HCT116 (cell line): ENCODE results near the gene BMERB1. TPM values are rescaled to one million over a fixed set of nuclear protein-coding genes. Genes with fewer than 3 reads are reported as not detected.

Source experiments
- ATAC-seq: fragments of 200-7000 bp; cut with Tn5 transposase; 2 replicates; pipeline ENCODE4 v1.9.1; 2020; ENCODE audit warnings: mild to moderate bottlenecking, moderate library complexity
- BruUV-seq: library from RNA; stranded (reverse); fragments of 400-500 nt; replicated peaks from 2 replicates; lab custom pipeline; 2021; lab: Mats Ljungman, UMichigan
- CTCF ChIA-PET: fragments of 300-600 bp; sonication (Branson Sonifier 250); formaldehyde crosslinking; loops from one replicate; lab custom pipeline; 2021; ENCODE audit warnings: antibody characterized with exemption; lab: Charles Lee
- POLR2A ChIA-PET: fragments of 300-600, 350-600 bp; sonication (Branson Sonifier 250); formaldehyde crosslinking; loops from one replicate; lab custom pipeline; 2021; ENCODE audit warnings: antibody characterized with exemption; lab: Charles Lee
- RAD21 ChIA-PET, 2 experiments: fragments of 300-600 bp; sonication (Branson Sonifier 250); formaldehyde crosslinking; loops; one replicate each; lab custom pipeline; 2023; ENCODE audit warnings: low total read pairs in 2 of 2; ENCODE audit not compliant: uncharacterized antibody in 2 of 2, unreplicated experiment in 2 of 2, low non-redundant PET in 1 of 2; lab: Charles Lee
- DNase-seq: peaks from one replicate; pipeline ENCODE4 v3.0.0-alpha.2; 2010; ENCODE audit warnings: low read depth, low spot score
- H2AFZ ChIP-seq: fragments of 200-600 bp; shearing (Covaris generic), sonication (generic); 2 replicates; pipeline ENCODE4 v1.6.1; 2017; ENCODE audit warnings: low read depth, mixed run types, mixed read lengths, antibody characterized with exemption, low read length; ENCODE audit not compliant: poor library complexity, severe bottlenecking
- H3K27ac ChIP-seq: 2 replicates; pipeline ENCODE4 v1.5.1; 2012; ENCODE audit warnings: low read depth, low read length
- H3K27me3 ChIP-seq: fragments of 200-600 bp; sonication (generic); 2 replicates; pipeline ENCODE4 v1.6.1; 2016; ENCODE audit warnings: mixed run types, low read length, mixed read lengths; ENCODE audit not compliant: insufficient read depth
- H3K36me3 ChIP-seq, 2 experiments: fragments of 200-500 bp in 1 of 2; fragments of 200-600 bp in 1 of 2; sonication (Bioruptor generic) in 1 of 2; sonication (generic) in 1 of 2; 2 replicates each; pipeline versions ENCODE4 v1.5.1 to v1.6.1; 2014 to 2016; ENCODE audit warnings: low read length in 2 of 2, inconsistent platforms in 1 of 2, mixed read lengths in 1 of 2, mixed run types in 1 of 2; ENCODE audit not compliant: insufficient read depth in 2 of 2, control insufficient read depth in 1 of 2
- H3K4me1 ChIP-seq, 2 experiments: fragments of 200-600 bp in 1 of 2; sonication (generic) in 1 of 2; 2 replicates each; pipeline versions ENCODE4 v1.5.1 to v1.6.1; 2012 to 2017; ENCODE audit warnings: low read length in 2 of 2, inconsistent platforms in 1 of 2, mild to moderate bottlenecking in 1 of 2, mixed read lengths in 1 of 2, mixed run types in 1 of 2, moderate library complexity in 1 of 2; ENCODE audit not compliant: insufficient read depth in 2 of 2, control insufficient read depth in 1 of 2
- H3K4me2 ChIP-seq: fragments of 200-600 bp; sonication (generic); 2 replicates; pipeline ENCODE4 v1.6.1; 2017; ENCODE audit warnings: mixed run types, low read length, mixed read lengths
- H3K4me3 ChIP-seq, 2 experiments: fragments of 200-600 bp in 1 of 2; sonication (generic) in 1 of 2; replicated peaks in 1 of 2; 2 replicates each; pipeline ENCODE4 v1.5.1; 2011 to 2016; ENCODE audit warnings: low read length in 2 of 2, control low read depth in 1 of 2, low read depth in 1 of 2, mild to moderate bottlenecking in 1 of 2, mixed read lengths in 1 of 2, mixed run types in 1 of 2
- H3K79me2 ChIP-seq: fragments of 200-600 bp; sonication (generic); 2 replicates; pipeline ENCODE4 v1.6.1; 2017; ENCODE audit warnings: mild to moderate bottlenecking, mixed run types, low read length, moderate library complexity, mixed read lengths; ENCODE audit not compliant: insufficient read depth
- H3K9ac ChIP-seq: fragments of 200-600 bp; sonication (generic); 2 replicates; pipeline ENCODE4 v1.6.1; 2016; ENCODE audit warnings: low read length, mixed read lengths
- H3K9me2 ChIP-seq: fragments of 200-600 bp; sonication (generic), shearing (Covaris generic); 2 replicates; pipeline ENCODE4 v1.6.1; 2017; ENCODE audit warnings: mixed run types, mild to moderate bottlenecking, moderate library complexity; ENCODE audit not compliant: insufficient read depth
- H3K9me3 ChIP-seq, 2 experiments: fragments of 200-500 bp in 1 of 2; fragments of 200-600 bp in 1 of 2; sonication (Bioruptor generic) in 1 of 2; sonication (generic) in 1 of 2; 2 replicates each; pipeline ENCODE4 v1.6.1; 2014 to 2017; ENCODE audit warnings: low read length in 2 of 2, mixed read lengths in 2 of 2, inconsistent platforms in 1 of 2, low read depth in 1 of 2, mild to moderate bottlenecking in 1 of 2, mixed run types in 1 of 2, moderate library complexity in 1 of 2; ENCODE audit not compliant: control insufficient read depth in 1 of 2, insufficient read depth in 1 of 2
- H4K20me1 ChIP-seq: fragments of 200-600 bp; sonication (generic), shearing (Covaris generic); 2 replicates; pipeline ENCODE4 v1.6.1; 2017; ENCODE audit warnings: mixed run types, mild to moderate bottlenecking, moderate library complexity; ENCODE audit not compliant: insufficient read depth
- ATF3 ChIP-seq: IDR thresholded peaks from 2 replicates; pipeline ENCODE4 v1.6.1; 2012
- CEBPB ChIP-seq: IDR thresholded peaks from 2 replicates; pipeline ENCODE4 v1.6.1; 2012; ENCODE audit warnings: low read depth
- EGR1 ChIP-seq: IDR thresholded peaks from 2 replicates; pipeline ENCODE4 v1.6.1; 2012; ENCODE audit warnings: low read depth
- ELF1 ChIP-seq: IDR thresholded peaks from 2 replicates; pipeline ENCODE4 v1.6.1; 2012; ENCODE audit warnings: low read depth, borderline replicate concordance
- EZH2phosphoT487 ChIP-seq: fragments of 200-600 bp; IDR thresholded peaks from 2 replicates; pipeline ENCODE4 v1.6.1; 2018; ENCODE audit warnings: antibody characterized with exemption, borderline replicate concordance
- MAX ChIP-seq: IDR thresholded peaks from 2 replicates; pipeline ENCODE4 v1.6.1; 2012
- POLR2A ChIP-seq: IDR thresholded peaks from 2 replicates; pipeline ENCODE4 v1.7.0; 2011; ENCODE audit warnings: borderline replicate concordance; ENCODE audit not compliant: insufficient read depth, insufficient read length; ENCODE audit errors: extremely low read depth
- POLR2AphosphoS5 ChIP-seq: IDR thresholded peaks from 2 replicates; pipeline ENCODE4 v1.6.1; 2011; ENCODE audit warnings: mild to moderate bottlenecking, low read depth, low read length, moderate library complexity
- SP1 ChIP-seq: IDR thresholded peaks from 2 replicates; pipeline ENCODE4 v1.6.1; 2012; ENCODE audit warnings: low read depth
- SRF ChIP-seq: IDR thresholded peaks from 2 replicates; pipeline ENCODE4 v1.6.1; 2012; ENCODE audit warnings: low read depth
- YY1 ChIP-seq: IDR thresholded peaks from 2 replicates; pipeline ENCODE4 v1.6.1; 2011; ENCODE audit warnings: low read length, low read depth, moderate library complexity, mild to moderate bottlenecking; ENCODE audit not compliant: insufficient replicate concordance; ENCODE audit errors: extremely low read depth
- ZBTB33 ChIP-seq: IDR thresholded peaks from 2 replicates; pipeline ENCODE4 v1.6.1; 2011; ENCODE audit warnings: mild to moderate bottlenecking, low read length, moderate library complexity; ENCODE audit not compliant: insufficient replicate concordance; ENCODE audit errors: extremely low read depth
- ZNF274 ChIP-seq: fragments of 200-500 bp; sonication (Bioruptor generic); IDR thresholded peaks from 2 replicates; pipeline ENCODE4 v1.6.1; 2014; ENCODE audit warnings: mild to moderate bottlenecking, low read depth, low read length, inconsistent platforms
- intact Hi-C: fragments of 100-400 bp; cut with micrococcal nuclease; formaldehyde crosslinking; loops from 2 replicates; pipeline ENCODE4 v1.10.0; 2022
- total RNA-seq: library from RNA; stranded (reverse); gene quantifications from one replicate; pipeline ENCODE4 v1.2.1, GENCODE V29; 2021; ENCODE audit not compliant: unreplicated experiment

BMERB1 gene
- total RNA-seq, 1 experiment from 2014 or later: 43.6 TPM

GRCh38 chr16:15566095-15566494 is 131.7 kb downstream of the BMERB1 start:
- DNase-seq (no peak), ATAC-seq (no peak)
- no peaks in the 10 kb centered on the region for H3K79me2 ChIP-seq
- no peak overlapping the region for H3K27ac ChIP-seq
- intact Hi-C loops: no loop called here
- ChIA-PET CTCF (no interaction called here), POLR2A (interaction anchor here (1.2 kb wide), 1 partner anchor 25 kb away, joined by 4 read pairs; no protein-coding TSS in a partner anchor), RAD21 (no interaction called here)
- H3K9me2 ChIP-seq: no peaks in the 10 kb centered on the region
- H4K20me1 ChIP-seq: no peaks in the 10 kb centered on the region
- H3K4me3 ChIP-seq: no peak overlapping the region
- no peak overlapping the region for H2AFZ ChIP-seq
- H3K9ac ChIP-seq: no peak overlapping the region
- H3K36me3 ChIP-seq: no peaks in the 10 kb centered on the region
- BruUV-seq: no TSS peak
- H3K9me3 ChIP-seq: no peaks in the 10 kb centered on the region
- H3K4me2 ChIP-seq: no peak overlapping the region
- H3K27me3 ChIP-seq: no peaks in the 10 kb centered on the region
- TF ChIP-seq POLR2A (no peak), CEBPB (no peak), SRF (no peak), POLR2AphosphoS5 (no peak), EGR1 (no peak), SP1 (no peak), ELF1 (no peak), ATF3 (no peak), ZNF274 (no peak), MAX (no peak), ZBTB33 (no peak), EZH2phosphoT487 (no peak), YY1 (no peak)
- peaks cover 5 to 10% of the 10 kb centered on the region in 2 experiments; a peak in 3 of 4 replicates for H3K4me1 ChIP-seq
